IMR-90 (cell line): ENCODE results near the gene ASNSD1. TPM values are rescaled to one million over a fixed set of nuclear protein-coding genes. Genes with fewer than 3 reads are reported as not detected.

Experiments
- ATAC-seq: fragments of 200-7000 bp; cut with Tn5 transposase; 2 replicates; pipeline ENCODE4 v1.9.1; 2020; ENCODE audit warnings: low read depth, mild to moderate bottlenecking, moderate library complexity
- BruUV-seq: library from RNA; stranded (reverse); fragments of 400-500 nt; replicated peaks from 2 replicates; lab custom pipeline; 2021; lab: Mats Ljungman, UMichigan
- CTCF ChIA-PET: fragments of 300-600 bp; formaldehyde crosslinking; extraction: SDS; loops from one replicate; lab custom pipeline; 2021; ENCODE audit warnings: antibody characterized with exemption; lab: Yijun Ruan, JAX
- POLR2A ChIA-PET: fragments of 300-600 bp; sonication (Branson Sonifier 250); formaldehyde crosslinking; loops from one replicate; lab custom pipeline; 2022; ENCODE audit warnings: antibody characterized with exemption; ENCODE audit not compliant: unreplicated experiment; lab: Charles Lee
- DNase-seq: peaks from one replicate; pipeline ENCODE4 v3.0.0; 2013
- H2AFZ ChIP-seq: replicated peaks from 2 replicates; pipeline ENCODE3; 2013; ENCODE audit warnings: low read length, mild to moderate bottlenecking; ENCODE audit not compliant: poor library complexity
- H2AK5ac ChIP-seq: 2 replicates; pipeline ENCODE4 v1.6.1; 2013; ENCODE audit warnings: low read depth, low read length, inconsistent platforms
- H2AK9ac ChIP-seq: replicated peaks from 2 replicates; pipeline ENCODE3; 2013; ENCODE audit warnings: mild to moderate bottlenecking, low read depth, low read length, moderate library complexity; ENCODE audit not compliant: poor library complexity
- H2BK120ac ChIP-seq: 2 replicates; pipeline ENCODE4 v1.6.1; 2013; ENCODE audit warnings: low read depth, low read length, inconsistent platforms
- H2BK15ac ChIP-seq: 3 replicates; pipeline ENCODE4 v1.6.1; 2013; ENCODE audit warnings: low read depth, low read length, inconsistent platforms
- H2BK20ac ChIP-seq: 2 replicates; pipeline ENCODE4 v1.6.1; 2013; ENCODE audit warnings: low read depth, mild to moderate bottlenecking, inconsistent platforms, low read length, moderate library complexity
- H2BK5ac ChIP-seq: 2 replicates; pipeline ENCODE4 v1.6.1; 2013; ENCODE audit warnings: mild to moderate bottlenecking, low read depth, low read length, inconsistent platforms; ENCODE audit not compliant: poor library complexity, severe bottlenecking
- H3K14ac ChIP-seq: replicated peaks from 2 replicates; pipeline ENCODE4 v1.6.1; 2013; ENCODE audit warnings: low read depth, low read length, inconsistent platforms
- H3K18ac ChIP-seq: 2 replicates; pipeline ENCODE4 v1.6.1; 2013; ENCODE audit warnings: low read depth, low read length, control low read depth
- H3K23ac ChIP-seq: 2 replicates; pipeline ENCODE4 v1.6.1; 2013; ENCODE audit warnings: low read depth, low read length, inconsistent platforms
- H3K27ac ChIP-seq: 2 replicates; pipeline ENCODE4 v1.5.1; 2013; ENCODE audit warnings: mild to moderate bottlenecking, control low read depth, low read length; ENCODE audit not compliant: insufficient read depth
- H3K27me3 ChIP-seq: 2 replicates; pipeline ENCODE4 v1.6.1; 2013; ENCODE audit warnings: low read length; ENCODE audit not compliant: control insufficient read depth, insufficient read depth
- H3K36me3 ChIP-seq: 2 replicates; pipeline ENCODE4 v1.6.1; 2013; ENCODE audit warnings: low read length, mixed read lengths; ENCODE audit not compliant: control insufficient read depth, insufficient read depth
- H3K4ac ChIP-seq: 2 replicates; pipeline ENCODE4 v1.6.1; 2013; ENCODE audit warnings: low read depth, low read length, inconsistent platforms
- H3K4me1 ChIP-seq: 2 replicates; pipeline ENCODE4 v1.6.1; 2013; ENCODE audit warnings: low read length, mixed read lengths; ENCODE audit not compliant: control insufficient read depth, insufficient read depth
- H3K4me2 ChIP-seq: 2 replicates; pipeline ENCODE4 v1.6.1; 2013; ENCODE audit warnings: low read depth, mild to moderate bottlenecking, control low read depth, low read length, moderate library complexity
- H3K4me3 ChIP-seq: 2 replicates; pipeline ENCODE4 v1.5.1; 2013; ENCODE audit warnings: low read depth, mild to moderate bottlenecking, control low read depth, low read length, moderate library complexity; ENCODE audit not compliant: insufficient read depth
- H3K56ac ChIP-seq: 2 replicates; pipeline ENCODE4 v1.6.1; 2013; ENCODE audit warnings: low read length, inconsistent platforms; ENCODE audit not compliant: insufficient read depth; ENCODE audit errors: extremely low read depth
- H3K79me1 ChIP-seq, 2 experiments: 2 replicates each; pipeline ENCODE4 v1.6.1; 2013; ENCODE audit warnings: low read length in 2 of 2, inconsistent platforms in 1 of 2, low read depth in 1 of 2
- H3K9ac ChIP-seq: 2 replicates; pipeline ENCODE4 v1.6.1; 2013; ENCODE audit warnings: low read depth, low read length, control low read depth
- H3K9me1 ChIP-seq: 2 replicates; pipeline ENCODE4 v1.6.1; 2013; ENCODE audit warnings: low read length, inconsistent platforms; ENCODE audit not compliant: insufficient read depth
- H3K9me3 ChIP-seq: 2 replicates; pipeline ENCODE4 v1.6.1; 2013; ENCODE audit warnings: low read length; ENCODE audit not compliant: control insufficient read depth, insufficient read depth
- H4K20me1 ChIP-seq: 2 replicates; pipeline ENCODE4 v1.6.1; 2013; ENCODE audit warnings: low read length, inconsistent platforms; ENCODE audit not compliant: insufficient read depth
- H4K5ac ChIP-seq: 2 replicates; pipeline ENCODE4 v1.6.1; 2013; ENCODE audit warnings: mild to moderate bottlenecking, low read depth, low read length, control low read depth
- H4K8ac ChIP-seq, 2 experiments: 2 replicates each; pipeline ENCODE4 v1.6.1; 2013; ENCODE audit warnings: low read depth in 2 of 2, low read length in 2 of 2, control low read depth in 1 of 2, inconsistent platforms in 1 of 2
- H4K91ac ChIP-seq: 2 replicates; pipeline ENCODE4 v1.6.1; 2013; ENCODE audit warnings: low read depth, low read length, inconsistent platforms; ENCODE audit not compliant: insufficient read depth
- NFE2L2 ChIP-seq: fragments of 150-350 bp; IDR thresholded peaks from 2 replicates; pipeline ENCODE4 v1.6.1; 2016; ENCODE audit warnings: low read depth, mild to moderate bottlenecking, low read length
- dilution Hi-C: fragments of 300-500 bp; cut with HindIII; formaldehyde crosslinking; loops from one replicate; pipeline ENCODE4 v1.14.3; 2018; ENCODE audit warnings: low sequenced_read_pairs; ENCODE audit not compliant: unreplicated experiment
- in situ Hi-C: fragments of 300-500 bp; cut with MboI; formaldehyde crosslinking; loops from 3 replicates; pipeline ENCODE4 v1.14.3; 2019; ENCODE audit warnings: low sequenced_read_pairs, inconsistent platforms, mixed read lengths
- intact Hi-C: fragments of 100-400 bp; cut with micrococcal nuclease; formaldehyde crosslinking; loops from 2 replicates; pipeline ENCODE4 v1.10.0; 2022
- polyA plus RNA-seq, 3 experiments: library from polyadenylated mRNA; depleted of rRNA; stranded (reverse); fragments of >200 nt; gene quantifications; 2 replicates each; pipeline ENCODE4 v1.2.3, GENCODE V29; 2012; ENCODE audit warnings: low replicate concordance in 1 of 3
- total RNA-seq: library from RNA; depleted of rRNA; stranded (reverse); fragments of >200 nt; gene quantifications from 2 replicates; pipeline ENCODE4 v1.2.3, GENCODE V29; 2012
- TF ChIP-seq, protein P1 (sequence below): conservative IDR thresholded peaks from 2 replicates; pipeline ENCODE4 v1.5.1; 2012; ENCODE audit warnings: mild to moderate bottlenecking, low read depth, low read length, improper control_type of control experiment

ASNSD1 gene
- total and polyA plus RNA-seq, 2 of the 4 experiments (the other 2 are of a cell fraction) = 29.1 to 35.7 TPM

- H2BK20ac ChIP-seq = no peak overlapping the region
- H2BK15ac ChIP-seq = no peak overlapping the region
- H2AK9ac ChIP-seq = no peak overlapping the region
- DNase-seq (no peak), ATAC-seq (no peak)
- no peaks in the 10 kb centered on the region for H3K9me1 ChIP-seq
- H3K9ac ChIP-seq = no peak overlapping the region
- BruUV-seq = no TSS peak
- no peaks in the 10 kb centered on the region for H3K9me3 ChIP-seq
- no peak overlapping the region for H4K91ac ChIP-seq
- ChIA-PET CTCF (no interaction called here), POLR2A (interaction anchor here (1.1 kb wide), 1 partner anchor 9 kb away, joined by 3 read pairs; no protein-coding TSS in a partner anchor)
- H3K4me1 ChIP-seq = no peaks in the 10 kb centered on the region
- no peaks in the 10 kb centered on the region for H4K20me1 ChIP-seq
- H3K4ac ChIP-seq = no peak overlapping the region
- no peak overlapping the region for H4K5ac ChIP-seq
- no peak overlapping the region for H2AK5ac ChIP-seq
- no peak overlapping the region for H3K23ac ChIP-seq
- no peak overlapping the region for H2AFZ ChIP-seq
- no peak overlapping the region for H3K27ac ChIP-seq
- intact Hi-C loops = no loop called here
- H3K4me3 ChIP-seq = no peak overlapping the region
- no peaks in the 10 kb centered on the region for H3K36me3 ChIP-seq
- in situ Hi-C loops = no loop called here
- H3K18ac ChIP-seq = no peak overlapping the region
- H2BK120ac ChIP-seq = no peak overlapping the region
- H3K56ac ChIP-seq = no peak overlapping the region
- TF ChIP-seq, protein P1, sequence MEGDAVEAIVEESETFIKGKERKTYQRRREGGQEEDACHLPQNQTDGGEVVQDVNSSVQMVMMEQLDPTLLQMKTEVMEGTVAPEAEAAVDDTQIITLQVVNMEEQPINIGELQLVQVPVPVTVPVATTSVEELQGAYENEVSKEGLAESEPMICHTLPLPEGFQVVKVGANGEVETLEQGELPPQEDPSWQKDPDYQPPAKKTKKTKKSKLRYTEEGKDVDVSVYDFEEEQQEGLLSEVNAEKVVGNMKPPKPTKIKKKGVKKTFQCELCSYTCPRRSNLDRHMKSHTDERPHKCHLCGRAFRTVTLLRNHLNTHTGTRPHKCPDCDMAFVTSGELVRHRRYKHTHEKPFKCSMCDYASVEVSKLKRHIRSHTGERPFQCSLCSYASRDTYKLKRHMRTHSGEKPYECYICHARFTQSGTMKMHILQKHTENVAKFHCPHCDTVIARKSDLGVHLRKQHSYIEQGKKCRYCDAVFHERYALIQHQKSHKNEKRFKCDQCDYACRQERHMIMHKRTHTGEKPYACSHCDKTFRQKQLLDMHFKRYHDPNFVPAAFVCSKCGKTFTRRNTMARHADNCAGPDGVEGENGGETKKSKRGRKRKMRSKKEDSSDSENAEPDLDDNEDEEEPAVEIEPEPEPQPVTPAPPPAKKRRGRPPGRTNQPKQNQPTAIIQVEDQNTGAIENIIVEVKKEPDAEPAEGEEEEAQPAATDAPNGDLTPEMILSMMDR = no peak
- TF ChIP-seq NFE2L2 = no peak
- dilution Hi-C loops = no loop called here
- no peak overlapping the region for H2BK5ac ChIP-seq
- no peak overlapping the region for H3K14ac ChIP-seq
- H4K8ac ChIP-seq = no peak overlapping the region
- H3K79me1 ChIP-seq = no peaks in the 10 kb centered on the region
- H3K27me3 ChIP-seq = no peaks in the 10 kb centered on the region
- no peak overlapping the region for H3K4me2 ChIP-seq
These were observed 39.5 kb upstream of the ASNSD1 start for GRCh38 chr2:189621781-189622180.
